Astrocyte (in vitro differentiated cells and primary cell): Measurements from ENCODE around the gene ZNF469. TPM values are rescaled to one million over a fixed set of nuclear protein-coding genes. Genes with fewer than 3 reads are reported as not detected.

Experiments used
- DNase-seq: peaks from one replicate; pipeline ENCODE4 v3.0.0-alpha.2; 2010; ENCODE audit warnings: low read depth
- FAIRE-seq: peaks from 2 replicates; lab custom pipeline; 2011; peaks lifted over from hg19 to GRCh38; lab: Jason Lieb, UNC
- H2AFZ ChIP-seq: 2 replicates; pipeline ENCODE4 v1.6.0; 2012; ENCODE audit warnings: low read depth, low read length, inconsistent platforms
- H3K27ac ChIP-seq: 2 replicates; pipeline ENCODE4 v1.5.1; 2011; ENCODE audit warnings: low read depth, low read length, inconsistent platforms
- H3K27me3 ChIP-seq: 2 replicates; pipeline ENCODE4 v1.6.0; 2011; ENCODE audit warnings: low read length, inconsistent platforms; ENCODE audit not compliant: insufficient read depth
- H3K36me3 ChIP-seq: 2 replicates; pipeline ENCODE4 v1.5.1; 2011; ENCODE audit warnings: low read length, inconsistent platforms; ENCODE audit not compliant: insufficient read depth
- H3K4me1 ChIP-seq: 2 replicates; pipeline ENCODE4 v1.5.1; 2011; ENCODE audit warnings: low read length, inconsistent platforms; ENCODE audit not compliant: insufficient read depth
- H3K4me2 ChIP-seq: 2 replicates; pipeline ENCODE4 v1.6.0; 2012; ENCODE audit warnings: low read length, inconsistent platforms
- H3K4me3 ChIP-seq: 2 replicates; pipeline ENCODE4 v1.5.1; 2011; ENCODE audit warnings: low read depth, mild to moderate bottlenecking, low read length, inconsistent platforms; ENCODE audit not compliant: insufficient read depth
- H3K79me2 ChIP-seq: 2 replicates; pipeline ENCODE4 v1.6.0; 2012; ENCODE audit warnings: mild to moderate bottlenecking, low read length, inconsistent platforms; ENCODE audit not compliant: insufficient read depth
- H3K9ac ChIP-seq: 2 replicates; pipeline ENCODE4 v1.6.0; 2012; ENCODE audit warnings: mild to moderate bottlenecking, low read length, inconsistent platforms
- H3K9me3 ChIP-seq: 2 replicates; pipeline ENCODE4 v1.5.1; 2012; ENCODE audit warnings: low read depth, mild to moderate bottlenecking, low read length, inconsistent platforms; ENCODE audit not compliant: insufficient read depth
- H4K20me1 ChIP-seq: 2 replicates; pipeline ENCODE4 v1.6.0; 2012; ENCODE audit warnings: low read length, inconsistent platforms; ENCODE audit not compliant: insufficient read depth
- H3K27ac Mint-ChIP-seq: one replicate; pipeline ENCODE4 v1.8.0; 2021; ENCODE audit warnings: mild to moderate bottlenecking, mixed read lengths; ENCODE audit not compliant: unreplicated experiment
- H3K27me3 Mint-ChIP-seq: one replicate; pipeline ENCODE4 v1.8.0; 2021; ENCODE audit warnings: low read depth, mixed read lengths; ENCODE audit not compliant: unreplicated experiment
- H3K36me3 Mint-ChIP-seq: one replicate; pipeline ENCODE4 v1.8.0; 2021; ENCODE audit warnings: low read depth, mixed read lengths; ENCODE audit not compliant: unreplicated experiment
- H3K4me1 Mint-ChIP-seq: one replicate; pipeline ENCODE4 v1.8.0; 2021; ENCODE audit warnings: low read depth, mixed read lengths; ENCODE audit not compliant: unreplicated experiment
- H3K4me3 Mint-ChIP-seq: one replicate; pipeline ENCODE4 v1.8.0; 2021; ENCODE audit warnings: mild to moderate bottlenecking, moderate library complexity, mixed read lengths; ENCODE audit not compliant: unreplicated experiment
- H3K9me3 Mint-ChIP-seq: one replicate; pipeline ENCODE4 v1.8.0; 2021; ENCODE audit warnings: mild to moderate bottlenecking, mixed read lengths; ENCODE audit not compliant: unreplicated experiment
- CTCF ChIP-seq: IDR thresholded peaks from 2 replicates; pipeline ENCODE4 v1.5.1; 2011; ENCODE audit warnings: low read depth, mild to moderate bottlenecking, inconsistent platforms, low read length, moderate library complexity; ENCODE audit not compliant: insufficient read depth
- EZH2 ChIP-seq: IDR thresholded peaks from 2 replicates; pipeline ENCODE4 v1.6.1; 2012; ENCODE audit warnings: mild to moderate bottlenecking, low read length, inconsistent platforms; ENCODE audit not compliant: insufficient read depth
- total RNA-seq: library from RNA; stranded (reverse); gene quantifications from 2 replicates; pipeline ENCODE4 v1.2.1, GENCODE V29; 2021

Gene ZNF469
- total RNA-seq, 1 donor from 2014 or later: 17.7 TPM

- H3K4me2 ChIP-seq: no peak overlapping the region
- H3K4me1 ChIP-seq: no peaks in the 10 kb centered on the region
- no peak overlapping the region for H3K27ac Mint-ChIP-seq
- H4K20me1 ChIP-seq: no peaks in the 10 kb centered on the region
- TF ChIP-seq CTCF (no peak), EZH2 (no peak)
- no peak overlapping the region for H3K27ac ChIP-seq
- H3K9ac ChIP-seq: no peak overlapping the region
- no peaks in the 10 kb centered on the region for H3K79me2 ChIP-seq
- FAIRE-seq (no peak), DNase-seq (no peak)
- peaks cover 4% of the 10 kb centered on the region for H3K27me3 ChIP-seq
- no peak overlapping the region for H2AFZ ChIP-seq
- peaks cover 2% of the 10 kb centered on the region for H3K9me3 Mint-ChIP-seq
- no peaks in the 10 kb centered on the region for H3K36me3 Mint-ChIP-seq
- peaks cover 11% of the 10 kb centered on the region for H3K27me3 Mint-ChIP-seq
- H3K4me3 Mint-ChIP-seq: no peak overlapping the region
- H3K9me3 ChIP-seq: no peaks in the 10 kb centered on the region
- no peaks in the 10 kb centered on the region for H3K36me3 ChIP-seq
- H3K4me3 ChIP-seq: no peak overlapping the region
- no peaks in the 10 kb centered on the region for H3K4me1 Mint-ChIP-seq
These were observed 26.0 kb upstream of the ZNF469 start for GRCh38 chr16:88356727-88357199.

- Mint-ChIP-seq H3K4me1 (no peaks in the 10 kb centered on the region), H3K4me3 (no peak overlapping the region), H3K27me3 (peaks cover 12% of the 10 kb centered on the region), H3K27ac (no peak overlapping the region), H3K36me3 (no peaks in the 10 kb centered on the region), H3K9me3 (peaks cover 6% of the 10 kb centered on the region)
- no peak overlapping the region for H3K4me2 ChIP-seq
- H3K4me3 ChIP-seq: no peak overlapping the region
- no peaks in the 10 kb centered on the region for H4K20me1 ChIP-seq
- FAIRE-seq (no peak), DNase-seq (peak; percentile 52)
- H3K9ac ChIP-seq: no peak overlapping the region
- H2AFZ ChIP-seq: no peak overlapping the region
- H3K27ac ChIP-seq: no peak overlapping the region
- TF ChIP-seq CTCF (no peak), EZH2 (no peak)
- H3K9me3 ChIP-seq: no peaks in the 10 kb centered on the region
- no peaks in the 10 kb centered on the region for H3K36me3 ChIP-seq
- no peaks in the 10 kb centered on the region for H3K4me1 ChIP-seq
- H3K79me2 ChIP-seq: no peaks in the 10 kb centered on the region
- H3K27me3 ChIP-seq: peaks cover 9% of the 10 kb centered on the region
These were observed 25.3 kb upstream of the ZNF469 start for GRCh38 chr16:88357317-88358022.

- Histone ChIP-seq H3K27me3 (peaks cover 11% of the 10 kb centered on the region), H4K20me1 (no peaks in the 10 kb centered on the region), H3K9me3 (no peaks in the 10 kb centered on the region), H3K4me2 (no peak overlapping the region), H3K4me1 (no peaks in the 10 kb centered on the region), H3K4me3 (no peak overlapping the region), H3K79me2 (no peaks in the 10 kb centered on the region), H3K27ac (no peak overlapping the region), H3K9ac (no peak overlapping the region), H3K36me3 (no peaks in the 10 kb centered on the region), H2AFZ (no peak overlapping the region)
- H3K36me3 Mint-ChIP-seq: no peaks in the 10 kb centered on the region
- DNase-seq (no peak), FAIRE-seq (no peak)
- peaks cover 9% of the 10 kb centered on the region for H3K9me3 Mint-ChIP-seq
- H3K27me3 Mint-ChIP-seq: peaks cover 14% of the 10 kb centered on the region
- TF ChIP-seq CTCF (no peak), EZH2 (no peak)
- no peak overlapping the region for H3K27ac Mint-ChIP-seq
- no peak overlapping the region for H3K4me3 Mint-ChIP-seq
- no peaks in the 10 kb centered on the region for H3K4me1 Mint-ChIP-seq
These were observed 24.7 kb upstream of the ZNF469 start for GRCh38 chr16:88358023-88358420.
